AG04449 (cell line): ENCODE measurements around the gene DMD.

Experiments
- CTCF ChIA-PET: fragments of 350-600 bp; formaldehyde crosslinking; extraction: SDS; loops from one replicate; lab custom pipeline; 2021; ENCODE audit warnings: antibody characterized with exemption; lab: Yijun Ruan, JAX
- POLR2A ChIA-PET: fragments of 400-600, 350-600 bp; formaldehyde crosslinking; extraction: SDS; loops from one replicate; lab custom pipeline; 2020; ENCODE audit warnings: antibody characterized with exemption, inconsistent platforms; lab: Yijun Ruan, JAX
- DNase-seq: peaks from one replicate; pipeline ENCODE4 v3.0.0-alpha.2; 2010; ENCODE audit warnings: low read depth, low spot score
- H3K4me3 ChIP-seq: 2 replicates; pipeline ENCODE4 v1.5.1; 2011; ENCODE audit warnings: low read depth, mild to moderate bottlenecking, control low read depth, low read length
- CTCF ChIP-seq: IDR thresholded peaks from one replicate; pipeline ENCODE4 v1.5.1; 2011; ENCODE audit warnings: mild to moderate bottlenecking, moderate library complexity, low read length, control low read depth, inconsistent platforms; ENCODE audit not compliant: insufficient read depth; ENCODE audit errors: missing control alignments

Gene DMD

DNA sequence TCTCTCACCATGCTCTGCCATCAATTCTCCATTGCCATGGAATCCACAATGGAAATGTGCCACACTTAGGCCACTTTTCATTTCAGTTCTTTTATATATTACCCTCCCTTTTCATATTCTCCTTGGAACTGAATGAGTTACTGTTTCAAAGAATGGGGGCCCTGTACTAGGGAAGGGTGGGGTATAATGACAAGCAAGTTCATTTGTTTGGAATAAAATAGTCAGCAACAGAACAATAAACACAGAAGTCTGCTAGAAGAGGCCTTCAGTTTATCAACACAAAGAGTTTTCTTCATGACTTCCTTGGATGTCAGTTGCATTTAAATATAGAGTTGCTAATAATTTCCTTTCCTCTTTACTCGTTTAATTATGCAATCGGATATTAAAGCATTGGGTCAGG is 1661.2 kb downstream of the DMD start:
- TF ChIP-seq CTCF: no peak
- H3K4me3 ChIP-seq: no peak overlapping the region
- POLR2A ChIA-PET: no interaction called here
- CTCF ChIA-PET: no interaction called here
- no peak for DNase-seq

DNA sequence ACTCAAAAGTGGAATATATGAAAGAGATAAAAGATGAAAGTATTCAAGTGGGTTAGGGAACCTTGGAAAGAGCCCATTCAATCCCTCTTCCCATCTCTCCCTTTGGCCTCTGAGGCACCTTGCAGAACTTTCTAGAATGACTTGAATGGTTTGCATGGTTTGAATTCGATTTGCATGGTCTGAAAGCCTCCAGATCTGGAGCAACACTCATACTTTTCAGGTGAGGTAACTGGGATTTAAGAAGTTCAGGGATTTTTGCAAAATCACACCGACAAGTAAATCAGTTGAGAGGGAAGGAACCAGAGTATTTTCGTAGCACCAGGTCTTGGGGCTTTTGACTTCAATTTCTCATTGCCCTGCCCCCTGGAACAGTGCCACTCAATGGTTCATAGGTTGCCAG is 1663.5 kb downstream of the DMD start:
- POLR2A ChIA-PET: no interaction called here
- no peak for TF ChIP-seq CTCF

DNA sequence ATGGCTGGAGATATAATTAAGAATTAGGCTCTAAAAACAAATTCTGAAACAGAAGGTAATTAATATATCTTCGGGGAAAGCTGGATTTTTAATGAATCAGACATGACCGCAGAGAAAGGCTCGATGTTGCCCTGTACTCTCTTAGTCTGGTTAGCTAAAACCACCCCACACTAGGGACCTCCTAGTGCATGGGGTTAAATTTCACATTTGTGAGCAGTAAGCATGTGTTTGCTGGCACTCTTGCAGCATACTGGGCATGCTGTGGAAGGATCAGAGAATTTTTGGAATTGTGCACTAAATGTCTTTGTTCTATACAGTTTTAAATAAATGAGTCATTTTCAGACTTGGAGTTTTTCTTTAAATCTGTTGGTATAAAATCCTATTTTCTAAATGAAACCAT is 1663.9 kb downstream of the DMD start:
- TF ChIP-seq CTCF: no peak
- DNase-seq: no peak
- ChIA-PET POLR2A (no interaction called here), CTCF (no interaction called here)
- no peak overlapping the region for H3K4me3 ChIP-seq

More for the DNA sequence above, 1663.5 kb downstream of the DMD start:
- CTCF ChIA-PET: no interaction called here
- no peak overlapping the region for H3K4me3 ChIP-seq
- DNase-seq: no peak

- peak; percentile 49 for DNase-seq
- no peak for TF ChIP-seq CTCF
- H3K4me3 ChIP-seq: no peak overlapping the region
- ChIA-PET POLR2A (interaction anchor here (0.6 kb wide), 1 partner anchor 36 kb away, joined by 3 read pairs; no protein-coding TSS in a partner anchor), CTCF (no interaction called here)
Measured at GRCh38 chrX:31546126-31546525, 1665.2 kb downstream of the DMD start.

GRCh38 chrX:31545726-31546125 is 1665.6 kb downstream of the DMD start:
- TF ChIP-seq CTCF: no peak
- no peak for DNase-seq
- CTCF ChIA-PET: no interaction called here

GRCh38 chrX:31545191-31545590 is 1666.2 kb downstream of the DMD start:
- TF ChIP-seq CTCF: no peak
- CTCF ChIA-PET: no interaction called here
- no peak overlapping the region for H3K4me3 ChIP-seq
- POLR2A ChIA-PET: no interaction called here
- DNase-seq: no peak

More at GRCh38 chrX:31545726-31546125, 1665.6 kb downstream of the DMD start:
- H3K4me3 ChIP-seq: no peak overlapping the region
- POLR2A ChIA-PET: interaction anchor here (0.6 kb wide), 1 partner anchor 37 kb away, joined by 3 read pairs; no protein-coding TSS in a partner anchor
